A204.1 (cell line): ENCODE measurements around the gene CDRT15L2.
"Not testable (repeated sequence)": the region's sequence is repeated elsewhere in the genome, so short reads cannot be mapped to it uniquely, and the experiment has no call there.

Source experiments
- FAIRE-seq: peaks from 2 replicates; lab custom pipeline; 2012; peaks lifted over from hg19 to GRCh38; lab: Jason Lieb, UNC

Gene CDRT15L2

GRCh38 chr17:20579424-20579823 lies at the start of gene CDRT15L2:
Gene CDRT15L2, plus strand, starts transcription at chr17:20579724. Its CDS starts 20 bp downstream, at chr17:20579744.
- FAIRE-seq, result not testable (repeated sequence)

- not testable (repeated sequence) for FAIRE-seq
Observed at GRCh38 chr17:20530104-20530503, 49.4 kb upstream of the CDRT15L2 start.

- not testable (repeated sequence) for FAIRE-seq
Observed at GRCh38 chr17:20532544-20533090, 46.9 kb upstream of the CDRT15L2 start.

GRCh38 chr17:20533206-20533605 lies 46.3 kb upstream of the CDRT15L2 start:
- not testable (repeated sequence) for FAIRE-seq

GRCh38 chr17:20534711-20535550 lies 44.6 kb upstream of the CDRT15L2 start:
- FAIRE-seq, result not testable (repeated sequence)

- FAIRE-seq, result not testable (repeated sequence)
Observed at GRCh38 chr17:20540414-20540813, 39.1 kb upstream of the CDRT15L2 start.

- not testable (repeated sequence) for FAIRE-seq
Observed at GRCh38 chr17:20540865-20541264, 38.7 kb upstream of the CDRT15L2 start.

GRCh38 chr17:20541853-20542546 lies 37.5 kb upstream of the CDRT15L2 start:
- FAIRE-seq, result not testable (repeated sequence)

GRCh38 chr17:20547923-20548322 lies 31.6 kb upstream of the CDRT15L2 start:
- not testable (repeated sequence) for FAIRE-seq

- FAIRE-seq, result not testable (repeated sequence)
Observed at GRCh38 chr17:20552920-20553319, 26.6 kb upstream of the CDRT15L2 start.

GRCh38 chr17:20554728-20555127 lies 24.8 kb upstream of the CDRT15L2 start:
- not testable (repeated sequence) for FAIRE-seq

GRCh38 chr17:20555135-20556010 lies 24.2 kb upstream of the CDRT15L2 start:
- FAIRE-seq, result not testable (repeated sequence)

- FAIRE-seq, result not testable (repeated sequence)
Observed at GRCh38 chr17:20558096-20558495, 21.4 kb upstream of the CDRT15L2 start.

GRCh38 chr17:20559018-20559417 lies 20.5 kb upstream of the CDRT15L2 start:
- not testable (repeated sequence) for FAIRE-seq

- no peak for FAIRE-seq
Observed at GRCh38 chr17:20562587-20562986, 16.9 kb upstream of the CDRT15L2 start.

GRCh38 chr17:20565245-20565644 lies 14.3 kb upstream of the CDRT15L2 start:
- FAIRE-seq, result not testable (repeated sequence)

- no peak for FAIRE-seq
Observed at GRCh38 chr17:20565711-20566110, 13.8 kb upstream of the CDRT15L2 start.

- FAIRE-seq, result not testable (repeated sequence)
Observed at GRCh38 chr17:20566736-20567135, 12.8 kb upstream of the CDRT15L2 start.

GRCh38 chr17:20567421-20567820 lies 12.1 kb upstream of the CDRT15L2 start:
- FAIRE-seq, result not testable (repeated sequence)

GRCh38 chr17:20568604-20569003 lies 10.9 kb upstream of the CDRT15L2 start:
- FAIRE-seq, result not testable (repeated sequence)

GRCh38 chr17:20571653-20572052 lies 7.9 kb upstream of the CDRT15L2 start:
- FAIRE-seq, result not testable (repeated sequence)

GRCh38 chr17:20573216-20573615 lies 6.3 kb upstream of the CDRT15L2 start:
- not testable (repeated sequence) for FAIRE-seq
